Gastrocnemius medialis (tissue), 4 donors: Measurements from ENCODE around the gene MRPL10. TPM values are rescaled to one million over a fixed set of nuclear protein-coding genes. Genes with fewer than 3 reads are reported as not detected.
A peak's percentile ranks its signal among the peaks of the same experiment; 100 is the strongest.

ENCODE experiments used
- ATAC-seq, 2 donors: fragments of 150-250 bp; one replicate each; pipeline ENCODE4 v1.9.1; 2016
- DNase-seq, 2 donors: peaks; one replicate each; pipeline ENCODE4 v3.0.0-alpha.2; 2019
- H3K27ac ChIP-seq, 4 donors: fragments of 200-600 bp; sonication (generic); 1 replicate in 1 of 4; 2 replicates in 3 of 4; pipeline ENCODE4 v1.5.1; 2016 to 2018; ENCODE audit warnings: mild to moderate bottlenecking in 2 of 4, moderate library complexity in 1 of 4
- H3K27me3 ChIP-seq, 3 donors: fragments of 200-600 bp; sonication (generic) in 2 of 3; 1 replicate in 1 of 3; 2 replicates in 2 of 3; pipeline versions ENCODE4 v1.5.1 to v1.6.0; 2016 to 2019; ENCODE audit warnings: mild to moderate bottlenecking in 1 of 3, moderate library complexity in 1 of 3
- H3K36me3 ChIP-seq, 2 donors: fragments of 200-600 bp; sonication (generic) in 1 of 2; one replicate each; pipeline ENCODE4 v1.5.1; 2017 to 2018
- H3K4me1 ChIP-seq, 2 donors: fragments of 200-600 bp; sonication (generic) in 1 of 2; one replicate each; pipeline ENCODE4 v1.5.1; 2016 to 2017; ENCODE audit warnings: mild to moderate bottlenecking in 2 of 2
- H3K4me3 ChIP-seq, 4 donors: fragments of 200-600 bp; sonication (generic) in 3 of 4; 1 replicate in 1 of 4; 2 replicates in 3 of 4; pipeline ENCODE4 v1.5.1; 2016 to 2019; ENCODE audit warnings: mild to moderate bottlenecking in 2 of 4
- H3K9me3 ChIP-seq, 3 donors: fragments of 200-600 bp; sonication (generic) in 2 of 3; 1 replicate in 1 of 3; 2 replicates in 2 of 3; pipeline ENCODE4 v1.5.1; 2016 to 2019
- POLR2A ChIP-seq, 2 donors: fragments of 450-650 bp; IDR thresholded peaks; one replicate each; pipeline ENCODE4 v1.6.1; 2017; ENCODE audit warnings: antibody characterized with exemption in 2 of 2, mild to moderate bottlenecking in 2 of 2, moderate library complexity in 2 of 2
- in situ Hi-C, 4 donors: fragments of 200-750 bp; cut with MboI; loops; one replicate each; pipeline versions ENCODE4 v1.15.0 to v1.8.0; 2017; ENCODE audit warnings: low sequenced_read_pairs in 4 of 4
- intact Hi-C: fragments of 100-400 bp; cut with DNase I; formaldehyde crosslinking; loops from one replicate; pipeline ENCODE4 v1.15.1; 2023; ENCODE audit warnings: low total_unique reads
- total RNA-seq, 4 donors: library from RNA; depleted of rRNA; stranded (reverse); fragments of >200 nt; gene quantifications; one replicate each; pipeline versions ENCODE4 v1.1.0 to v1.2.3, GENCODE V29; 2016
- TF ChIP-seq, protein P1 (sequence below), 5 experiments: fragments of 450-650 bp in 3 of 5; fragments of 200-600 bp in 2 of 5; sonication (generic) in 2 of 5; IDR thresholded peaks in 4 of 5; conservative IDR thresholded peaks in 1 of 5; 1 replicate in 4 of 5; 2 replicates in 1 of 5; pipeline ENCODE4 v1.5.1; 2016 to 2019; ENCODE audit warnings: antibody characterized with exemption in 5 of 5, mild to moderate bottlenecking in 3 of 5, moderate library complexity in 3 of 5

Gene MRPL10
- total RNA-seq, 4 donors from 2014 or later: 38.6 to 76.5 (median 49.6) TPM

DNA sequence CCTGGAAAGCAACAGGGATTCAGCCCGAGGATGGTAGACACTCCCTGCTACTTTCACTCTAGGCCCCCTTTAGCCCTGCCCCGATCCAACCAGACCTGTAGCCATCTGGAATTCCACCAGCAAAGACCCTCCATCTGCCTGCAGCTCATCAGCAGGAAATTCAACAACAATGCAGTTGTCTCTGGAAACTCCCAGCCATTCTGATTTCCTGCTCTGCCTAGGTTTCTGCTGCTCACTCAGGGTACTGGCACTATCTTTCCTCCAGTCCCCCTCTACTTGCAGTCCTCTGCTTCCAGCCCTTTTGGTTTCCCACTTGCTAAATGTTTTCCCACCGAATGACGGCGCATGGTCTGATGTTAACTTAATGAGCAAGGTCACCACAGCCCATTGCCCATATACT is 22.3 kb upstream of the MRPL10 start:
- intact Hi-C loops: no loop called here
- DNase-seq: no peak

DNA sequence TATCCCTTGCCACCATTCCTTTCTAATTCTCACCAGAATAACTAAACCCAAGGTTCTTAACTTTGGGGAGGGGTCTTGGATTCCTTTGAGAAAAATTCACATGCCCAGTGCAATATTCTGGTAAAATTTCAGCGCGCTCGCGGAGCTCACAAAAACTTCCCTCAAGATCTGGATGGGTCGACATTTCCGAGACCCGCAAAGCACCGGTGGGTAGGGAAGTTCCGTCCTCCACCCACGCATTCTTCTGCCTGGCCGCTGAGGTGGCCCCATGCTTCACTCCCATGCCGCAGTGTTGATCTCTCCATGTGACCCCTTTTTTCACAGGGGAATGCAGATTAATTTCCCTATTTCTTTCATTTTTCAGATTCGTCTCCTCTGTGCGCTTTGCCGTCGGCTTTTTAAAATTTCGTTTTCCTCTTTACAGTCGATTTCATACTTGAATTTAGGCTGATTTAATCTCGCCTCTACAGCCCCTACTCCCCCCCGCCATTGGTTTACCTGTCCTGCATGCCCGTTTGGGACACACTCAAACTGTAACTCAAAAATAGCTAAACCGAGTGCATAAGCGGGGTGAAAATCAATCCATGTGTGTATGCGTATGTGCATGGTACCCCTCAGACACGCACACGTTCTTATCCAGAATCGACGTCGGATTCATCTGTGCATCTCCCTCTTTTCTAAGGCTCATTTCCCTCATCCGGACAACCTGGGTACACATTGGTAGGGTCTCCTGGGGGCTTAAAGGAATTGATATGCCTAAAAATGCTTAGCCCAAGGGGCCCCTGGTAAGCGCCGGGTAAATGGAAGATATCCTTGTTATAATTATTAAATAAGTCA is 21.0 kb upstream of the MRPL10 start:
- DNase-seq (no peak), ATAC-seq (no peak)
- Histone ChIP-seq H3K9me3 (no peaks in the 10 kb centered on the region), H3K27me3 (peaks cover 94 to 98% (median 94%) of the 10 kb centered on the region in 3 donors), H3K4me1 (peaks cover 5 to 16% of the 10 kb centered on the region in 2 donors), H3K4me3 (no peak overlapping the region), H3K27ac (no peak overlapping the region), H3K36me3 (no peaks in the 10 kb centered on the region)
- in situ Hi-C loops: no loop called here
- TF ChIP-seq, protein P1, sequence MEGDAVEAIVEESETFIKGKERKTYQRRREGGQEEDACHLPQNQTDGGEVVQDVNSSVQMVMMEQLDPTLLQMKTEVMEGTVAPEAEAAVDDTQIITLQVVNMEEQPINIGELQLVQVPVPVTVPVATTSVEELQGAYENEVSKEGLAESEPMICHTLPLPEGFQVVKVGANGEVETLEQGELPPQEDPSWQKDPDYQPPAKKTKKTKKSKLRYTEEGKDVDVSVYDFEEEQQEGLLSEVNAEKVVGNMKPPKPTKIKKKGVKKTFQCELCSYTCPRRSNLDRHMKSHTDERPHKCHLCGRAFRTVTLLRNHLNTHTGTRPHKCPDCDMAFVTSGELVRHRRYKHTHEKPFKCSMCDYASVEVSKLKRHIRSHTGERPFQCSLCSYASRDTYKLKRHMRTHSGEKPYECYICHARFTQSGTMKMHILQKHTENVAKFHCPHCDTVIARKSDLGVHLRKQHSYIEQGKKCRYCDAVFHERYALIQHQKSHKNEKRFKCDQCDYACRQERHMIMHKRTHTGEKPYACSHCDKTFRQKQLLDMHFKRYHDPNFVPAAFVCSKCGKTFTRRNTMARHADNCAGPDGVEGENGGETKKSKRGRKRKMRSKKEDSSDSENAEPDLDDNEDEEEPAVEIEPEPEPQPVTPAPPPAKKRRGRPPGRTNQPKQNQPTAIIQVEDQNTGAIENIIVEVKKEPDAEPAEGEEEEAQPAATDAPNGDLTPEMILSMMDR (IDR thresholded peaks at IDR 0.05 in 4 of 5, conservative IDR thresholded peaks at IDR 0.05 in 1 of 5): no peak
- TF ChIP-seq POLR2A (IDR thresholded peaks at IDR 0.05): no peak
- intact Hi-C loops: no loop called here

More for the DNA sequence above, 22.3 kb upstream of the MRPL10 start:
- H3K27me3 ChIP-seq: peaks cover 81 to 85% (median 81%) of the 10 kb centered on the region in 3 donors
- ATAC-seq: no peak
- no peak for TF ChIP-seq POLR2A (IDR thresholded peaks at IDR 0.05)
- TF ChIP-seq, protein P1 (IDR thresholded peaks at IDR 0.05 in 4 of 5, conservative IDR thresholded peaks at IDR 0.05 in 1 of 5): no peak
- H3K4me3 ChIP-seq: no peak overlapping the region
- in situ Hi-C loops: no loop called here
- no peak overlapping the region for H3K27ac ChIP-seq
- no peaks in the 10 kb centered on the region for H3K9me3 ChIP-seq
- no peaks in the 10 kb centered on the region for H3K36me3 ChIP-seq
- H3K4me1 ChIP-seq: peaks cover 5 to 16% of the 10 kb centered on the region in 2 donors

DNA sequence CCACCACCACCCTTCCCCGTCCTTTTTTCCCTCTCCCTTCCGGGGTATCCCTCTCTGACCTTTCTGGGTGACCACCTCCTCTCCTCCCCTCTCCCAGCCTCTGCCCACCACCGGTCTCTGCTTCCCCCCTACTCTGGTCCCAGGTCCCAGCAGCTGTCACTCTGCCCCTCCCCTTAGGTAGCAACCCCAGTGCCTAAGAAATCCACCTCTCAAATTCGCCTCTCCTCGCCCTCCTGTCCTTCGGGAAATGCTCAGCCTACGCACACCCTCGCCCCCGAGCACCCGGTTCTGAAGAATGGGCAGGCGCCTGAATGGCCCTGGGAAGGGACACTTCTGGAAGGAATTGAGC is 20.4 kb upstream of the MRPL10 start:
- H3K4me1 ChIP-seq: peaks cover 5 to 16% of the 10 kb centered on the region in 2 donors
- peaks cover 94 to 98% (median 95%) of the 10 kb centered on the region in 3 donors for H3K27me3 ChIP-seq
- no peak overlapping the region for H3K4me3 ChIP-seq
- no peak overlapping the region for H3K27ac ChIP-seq
- in situ Hi-C loops (no loop called here), intact Hi-C loops (no loop called here)
- DNase-seq (no peak), ATAC-seq (no peak)
- TF ChIP-seq, protein P1 (IDR thresholded peaks at IDR 0.05 in 4 of 5, conservative IDR thresholded peaks at IDR 0.05 in 1 of 5): no peak
- TF ChIP-seq POLR2A (IDR thresholded peaks at IDR 0.05): no peak
- no peaks in the 10 kb centered on the region for H3K36me3 ChIP-seq
- no peaks in the 10 kb centered on the region for H3K9me3 ChIP-seq

DNA sequence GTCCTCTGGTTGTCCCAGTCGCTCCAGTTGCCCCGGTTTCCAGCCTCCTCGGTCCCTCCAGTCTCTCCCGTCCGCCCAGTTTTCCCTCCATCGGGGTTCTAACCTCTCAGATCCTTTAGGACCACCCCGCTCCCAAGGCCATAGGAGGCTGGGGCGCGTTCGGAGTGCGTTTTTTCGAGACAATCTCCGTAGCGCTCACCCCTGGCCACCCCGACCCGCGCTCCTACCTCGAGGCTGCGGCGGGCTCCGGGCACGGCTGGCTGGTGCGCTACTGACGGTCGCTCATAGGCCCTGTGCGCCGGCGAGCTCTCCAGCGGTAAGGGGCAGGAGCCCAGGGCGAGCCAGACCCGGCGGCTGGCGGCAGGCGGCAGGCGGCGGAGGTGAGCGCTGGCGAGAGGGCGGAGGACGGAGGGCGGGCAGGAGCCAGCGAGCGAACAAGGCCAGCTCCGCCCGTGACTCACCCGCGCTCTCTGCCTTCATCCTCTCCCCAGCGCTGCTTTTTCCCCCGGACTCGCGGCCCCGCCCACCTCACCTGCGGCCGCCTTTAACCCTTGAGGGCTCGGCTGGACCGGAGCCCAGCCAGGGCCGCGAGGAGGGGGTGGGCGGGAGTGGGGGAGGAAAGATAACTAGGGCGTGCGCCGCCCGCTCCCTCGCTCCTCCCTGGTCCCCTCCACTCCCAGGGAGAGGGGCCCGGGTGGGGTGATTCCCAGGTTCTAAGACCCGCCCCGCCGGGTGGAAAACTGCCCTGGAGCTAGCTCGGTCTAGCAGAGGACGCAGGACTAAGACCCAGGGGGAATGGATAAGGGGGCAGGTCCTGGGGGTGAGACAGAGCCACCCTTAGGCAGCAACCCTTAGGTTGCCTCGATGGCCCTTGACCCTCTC is 19.6 kb upstream of the MRPL10 start, which contains the start of gene SP6:
Gene SP6 (minus strand): TSS at position 472 of the 882 bp plus-strand sequence. CDS start 2,734 bp downstream, outside the sequence.
- Histone ChIP-seq H3K36me3 (no peaks in the 10 kb centered on the region), H3K27me3 (peaks cover 95 to 98% (median 96%) of the 10 kb centered on the region in 3 donors), H3K9me3 (no peaks in the 10 kb centered on the region), H3K4me3 (peak within 1 kb of the TSS; percentile 28 to 44 (median 40)), H3K27ac (no peak within 1 kb of the TSS), H3K4me1 (peaks cover 5 to 16% of the 10 kb centered on the region in 2 donors)
- TF ChIP-seq, protein P1 (IDR thresholded peaks at IDR 0.05 in 4 of 5, conservative IDR thresholded peaks at IDR 0.05 in 1 of 5): no peak
- no peak for TF ChIP-seq POLR2A (IDR thresholded peaks at IDR 0.05)
- in situ Hi-C loops: no loop called here
- ATAC-seq (peak; percentile 43 to 76), DNase-seq (no peak)
- intact Hi-C loops: no loop called here
